Stimulated activated CD4-positive, alpha-beta T cell treated with anti-CD3 and anti-CD28 coated beads, Interleukin-12 subunit alpha, Interleukin-12 subunit beta, amount 100 ng/mL, for 24 hours (primary cell): ENCODE measurements around the gene LAMC3.
"Not testable (repeated sequence)": the region's sequence is repeated elsewhere in the genome, so short reads cannot be mapped to it uniquely, and the experiment has no call there.

Experiments
- DNase-seq, 2 experiments: peaks; one replicate each; pipeline ENCODE4 v3.0.0-alpha.2; 2020; ENCODE audit warnings: low read depth in 2 of 2

LAMC3 gene

GRCh38 chr9:131028931-131029573 lies 20.1 kb downstream of the LAMC3 start:
- DNase-seq = no peak

- DNase-seq = no peak
These were observed 20.6 kb downstream of the LAMC3 start for GRCh38 chr9:131029574-131029952.

- DNase-seq = no peak
These were observed 21.4 kb downstream of the LAMC3 start for GRCh38 chr9:131030239-131031004.

GRCh38 chr9:131031005-131031641 lies 22.1 kb downstream of the LAMC3 start:
- DNase-seq = no peak

- no peak for DNase-seq
These were observed 22.6 kb downstream of the LAMC3 start for GRCh38 chr9:131031642-131032005.

- no peak for DNase-seq
These were observed 23.4 kb downstream of the LAMC3 start for GRCh38 chr9:131032384-131032783.

- no peak for DNase-seq
These were observed 24.6 kb downstream of the LAMC3 start for GRCh38 chr9:131033269-131034224.

- DNase-seq = no peak
These were observed 25.3 kb downstream of the LAMC3 start for GRCh38 chr9:131034268-131034667.

GRCh38 chr9:131034749-131035148 lies 25.8 kb downstream of the LAMC3 start:
- not testable (repeated sequence) for DNase-seq

GRCh38 chr9:131035548-131035947 lies 26.6 kb downstream of the LAMC3 start:
- no peak for DNase-seq

GRCh38 chr9:131036071-131036470 lies 27.1 kb downstream of the LAMC3 start:
- DNase-seq = no peak

GRCh38 chr9:131036529-131037334 lies 27.8 kb downstream of the LAMC3 start:
- no peak for DNase-seq

- DNase-seq = no peak
These were observed 28.6 kb downstream of the LAMC3 start for GRCh38 chr9:131037335-131038255.

- no peak for DNase-seq
These were observed 29.5 kb downstream of the LAMC3 start for GRCh38 chr9:131038256-131039128.

GRCh38 chr9:131039129-131039954 lies 30.4 kb downstream of the LAMC3 start:
- DNase-seq = no peak

GRCh38 chr9:131042666-131043065 lies 33.7 kb downstream of the LAMC3 start:
- no peak for DNase-seq

- no peak for DNase-seq
These were observed 34.1 kb downstream of the LAMC3 start for GRCh38 chr9:131043087-131043486.

- DNase-seq = no peak
These were observed 34.7 kb downstream of the LAMC3 start for GRCh38 chr9:131043646-131044045.
